WTC11 (cell line): Measurements from ENCODE around the gene DNASE2B. TPM values are rescaled to one million over a fixed set of nuclear protein-coding genes. Genes with fewer than 3 reads are reported as not detected.

Experiments
- ATAC-seq: fragments of 200-7000 bp; cut with Tn5 transposase; 2 replicates; pipeline ENCODE4 v1.10.0; 2021; ENCODE audit warnings: mild to moderate bottlenecking, moderate library complexity
- CTCF ChIA-PET: fragments of 300-600 bp; sonication (Branson Sonifier 250); formaldehyde crosslinking; loops from one replicate; lab custom pipeline; 2021; ENCODE audit warnings: antibody characterized with exemption; lab: Charles Lee
- POLR2A ChIA-PET: fragments of 350-600 bp; sonication (Branson Sonifier 250); formaldehyde crosslinking; loops from one replicate; lab custom pipeline; 2021; ENCODE audit warnings: antibody characterized with exemption; lab: Charles Lee
- DNase-seq: peaks from one replicate; pipeline ENCODE4 v3.0.0; 2021; ENCODE audit warnings: low spot score
- H3K27ac Mint-ChIP-seq: 2 replicates; pipeline ENCODE4 v1.8.0; 2021; ENCODE audit warnings: mixed read lengths
- H3K27me3 Mint-ChIP-seq: 2 replicates; pipeline ENCODE4 v1.8.0; 2021; ENCODE audit warnings: low read depth, mild to moderate bottlenecking, moderate library complexity, mixed read lengths
- H3K36me3 Mint-ChIP-seq: 2 replicates; pipeline ENCODE4 v1.8.0; 2021; ENCODE audit warnings: mixed read lengths
- H3K4me1 Mint-ChIP-seq: 2 replicates; pipeline ENCODE4 v1.8.0; 2022; ENCODE audit warnings: mixed read lengths
- H3K4me3 Mint-ChIP-seq: 2 replicates; pipeline ENCODE4 v1.8.0; 2021; ENCODE audit warnings: mild to moderate bottlenecking, moderate library complexity, mixed read lengths
- H3K9me3 Mint-ChIP-seq: 2 replicates; pipeline ENCODE4 v1.8.0; 2021; ENCODE audit warnings: mixed read lengths
- AR ChIP-seq: fragments of 250-450 bp; sonication (Bioruptor Pico); IDR thresholded peaks from 2 replicates; pipeline ENCODE4 v1.9.0; 2021; ENCODE audit warnings: mild to moderate bottlenecking
- ATF6 ChIP-seq: sonication (generic); formaldehyde crosslinking; IDR thresholded peaks from 2 replicates; pipeline ENCODE4 v1.8.1; 2023; ENCODE audit warnings: mild to moderate bottlenecking, missing genetic modification reagents
- ESRRA ChIP-seq: sonication (generic); formaldehyde crosslinking; IDR thresholded peaks from 2 replicates; pipeline ENCODE4 v1.8.1; 2022; ENCODE audit warnings: mild to moderate bottlenecking, missing genetic modification reagents, borderline replicate concordance
- HMGA2 ChIP-seq: fragments of 250-450 bp; sonication (Bioruptor Pico); IDR thresholded peaks from 2 replicates; pipeline ENCODE4 v1.4.0; 2021; ENCODE audit warnings: mild to moderate bottlenecking, moderate library complexity
- IRF2 ChIP-seq: sonication (generic); formaldehyde crosslinking; IDR thresholded peaks from 2 replicates; pipeline ENCODE4 v1.8.0; 2022; ENCODE audit warnings: low read depth, missing genetic modification reagents, borderline replicate concordance
- KAT7 ChIP-seq: sonication (generic); formaldehyde crosslinking; IDR thresholded peaks from 2 replicates; pipeline ENCODE4 v1.8.1; 2023; ENCODE audit warnings: missing genetic modification reagents, mild to moderate bottlenecking, borderline replicate concordance
- MYBL2 ChIP-seq: sonication (generic); formaldehyde crosslinking; IDR thresholded peaks from 2 replicates; pipeline ENCODE4 v1.8.1; 2023; ENCODE audit warnings: mild to moderate bottlenecking, moderate library complexity, missing genetic modification reagents
- NFATC4 ChIP-seq: fragments of 250-450 bp; sonication (Bioruptor Pico); IDR thresholded peaks from 2 replicates; pipeline ENCODE4 v1.9.0; 2021; ENCODE audit warnings: mild to moderate bottlenecking
- NFE2L1 ChIP-seq: sonication (generic); formaldehyde crosslinking; IDR thresholded peaks from 2 replicates; pipeline ENCODE4 v1.8.1; 2023; ENCODE audit warnings: missing genetic modification reagents
- NR3C1 ChIP-seq: sonication (generic); formaldehyde crosslinking; conservative IDR thresholded peaks from 2 replicates; pipeline ENCODE4 v1.8.1; 2023; ENCODE audit warnings: low read depth, mild to moderate bottlenecking, missing genetic modification reagents
- ZNF121 ChIP-seq: sonication (generic); formaldehyde crosslinking; IDR thresholded peaks from 2 replicates; pipeline ENCODE4 v1.8.0; 2023; ENCODE audit warnings: missing genetic modification reagents
- ZNF396 ChIP-seq: fragments of 250-450 bp; sonication (Bioruptor Pico); IDR thresholded peaks from 2 replicates; pipeline ENCODE4 v1.8.0; 2021; ENCODE audit warnings: mild to moderate bottlenecking, moderate library complexity, borderline replicate concordance
- ZNF425 ChIP-seq: fragments of 250-450 bp; sonication (Bioruptor Pico); conservative IDR thresholded peaks from 2 replicates; pipeline ENCODE4 v1.9.0; 2021; ENCODE audit warnings: mild to moderate bottlenecking
- ZNF532 ChIP-seq: fragments of 250-450 bp; sonication (Bioruptor Pico); IDR thresholded peaks from 2 replicates; pipeline ENCODE4 v1.9.0; 2021; ENCODE audit warnings: mild to moderate bottlenecking, borderline replicate concordance
- ZSCAN18 ChIP-seq: fragments of 250-450 bp; sonication (Bioruptor Pico); IDR thresholded peaks from 2 replicates; pipeline ENCODE4 v2.1.2; 2022; ENCODE audit warnings: mild to moderate bottlenecking, moderate library complexity
- total RNA-seq: library from RNA; stranded (reverse); gene quantifications from 3 replicates; pipeline ENCODE4 v1.2.3, GENCODE V29; 2021

The DNASE2B gene
- total RNA-seq, 1 experiment from 2014 or later = 0.15 TPM

- no peak for TF ChIP-seq NFE2L1 (CRISPR knock-in tag)
- TF ChIP-seq MYBL2 (CRISPR knock-in tag) = no peak
- TF ChIP-seq ZNF532 (CRISPR knock-in tag) = no peak
- no peak for TF ChIP-seq NR3C1 (CRISPR knock-in tag)
- no peak for TF ChIP-seq ESRRA (CRISPR knock-in tag)
- TF ChIP-seq HMGA2 (CRISPR knock-in tag) = no peak
- TF ChIP-seq ATF6 (CRISPR knock-in tag) = no peak
These were observed 29.2 kb downstream of the DNASE2B start (continued) for GRCh38 chr1:84427250-84428188.

- DNase-seq = no peak
- H3K9me3 Mint-ChIP-seq = peaks cover 17% of the 10 kb centered on the region
- no peaks in the 10 kb centered on the region for H3K4me1 Mint-ChIP-seq
These were observed 30.0 kb downstream of the DNASE2B start for GRCh38 chr1:84428235-84428634.

More at GRCh38 chr1:84428235-84428634, 30.0 kb downstream of the DNASE2B start:
- Mint-ChIP-seq H3K4me3 (no peak overlapping the region), H3K36me3 (no peaks in the 10 kb centered on the region), H3K27ac (no peak overlapping the region), H3K27me3 (no peaks in the 10 kb centered on the region; the same call in 1 of the 2 replicates)
- ATAC-seq = no peak
- TF ChIP-seq ZNF396 (CRISPR knock-in tag) = no peak
- no peak for TF ChIP-seq ZNF121 (CRISPR knock-in tag)
- no peak for TF ChIP-seq IRF2
- no peak for TF ChIP-seq KAT7
- TF ChIP-seq ZNF425 (CRISPR knock-in tag) = no peak
- TF ChIP-seq NFATC4 (CRISPR knock-in tag) = no peak
- no peak for TF ChIP-seq ZSCAN18 (CRISPR knock-in tag)
- no peak for TF ChIP-seq AR (CRISPR knock-in tag)
- ChIA-PET CTCF (no interaction called here), POLR2A (no interaction called here)
